HFF-Myc (cell line): ENCODE results near the gene STX8.
"Not testable (repeated sequence)": the region's sequence is repeated elsewhere in the genome, so short reads cannot be mapped to it uniquely, and the experiment has no call there.

ENCODE experiments used
- DNase-seq: peaks from one replicate; pipeline ENCODE4 v3.0.0-alpha.2; 2011; ENCODE audit warnings: low read depth; ENCODE audit errors: extremely low read depth
- H3K4me3 ChIP-seq: replicated peaks from 2 replicates; pipeline ENCODE4 v1.5.1; 2011; ENCODE audit warnings: low read depth, mild to moderate bottlenecking, control low read depth, low read length
- CTCF ChIP-seq: IDR thresholded peaks from 2 replicates; pipeline ENCODE4 v1.5.1; 2012; ENCODE audit warnings: mild to moderate bottlenecking, low read depth, low read length, control low read depth; ENCODE audit errors: missing control alignments

The STX8 gene

DNA sequence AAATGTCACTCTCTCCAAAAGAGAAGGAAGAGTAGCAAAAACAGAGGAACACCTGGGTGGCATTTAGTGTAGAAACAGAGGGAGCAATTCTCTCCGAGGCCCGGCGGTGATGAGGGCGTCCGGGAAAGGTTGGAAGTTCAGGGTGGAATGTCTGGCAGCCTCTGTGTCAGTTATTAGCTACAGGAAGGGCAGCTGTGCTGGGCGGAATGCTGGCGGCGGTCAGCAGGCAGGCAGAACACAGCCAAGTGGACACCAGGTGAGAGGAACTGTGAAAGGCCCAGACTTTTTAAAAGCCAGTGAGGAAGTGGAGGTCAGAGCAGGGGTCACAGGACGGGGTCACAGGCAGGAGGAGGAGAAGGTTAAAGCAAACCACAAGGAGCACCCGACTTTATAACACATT lies 316.2 kb downstream of the STX8 start:
- H3K4me3 ChIP-seq, result no peak overlapping the region
- no peak for TF ChIP-seq CTCF
- no peak for DNase-seq

DNA sequence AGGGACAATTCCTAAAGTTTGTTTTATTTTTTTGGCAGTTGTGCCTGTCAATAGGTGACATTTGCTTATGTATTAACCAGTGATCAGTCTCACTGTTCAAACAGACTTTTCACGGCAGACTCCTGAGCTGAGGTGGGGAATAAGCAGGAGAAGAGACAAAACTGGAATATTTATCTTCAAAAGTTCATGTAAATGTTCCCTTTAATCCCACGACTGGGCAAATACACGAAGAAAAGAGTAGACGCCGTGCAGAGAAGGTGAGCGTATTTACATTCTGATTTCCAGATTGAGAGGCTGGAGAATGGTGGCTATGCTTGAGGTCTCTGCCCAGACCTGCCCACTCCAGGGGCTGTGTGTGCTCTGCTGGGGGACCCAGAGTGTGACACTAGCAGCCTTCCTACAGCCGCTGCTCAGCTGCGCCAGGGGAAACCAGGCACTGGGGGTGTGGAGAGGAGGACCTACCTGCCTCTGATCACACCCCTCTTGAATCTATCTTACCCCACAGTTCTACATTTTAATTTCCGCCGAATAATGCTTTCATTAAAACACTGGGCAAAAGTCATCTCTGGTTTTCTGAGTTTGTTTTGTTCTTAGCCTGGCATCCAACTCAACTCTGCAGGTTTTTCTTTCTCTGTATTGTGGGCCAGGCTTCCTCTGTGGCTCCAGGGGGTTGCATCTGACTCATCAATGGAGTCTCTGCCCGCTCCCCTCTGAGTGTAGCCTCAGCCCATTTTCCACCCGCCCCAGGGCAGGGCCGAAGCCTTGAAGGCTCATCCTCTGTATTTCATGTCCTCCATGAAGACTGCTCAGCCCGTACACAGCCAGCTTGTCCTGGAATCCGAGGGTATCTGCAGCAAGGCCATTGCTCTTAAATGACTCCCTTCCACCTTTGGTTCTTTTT lies 317.3 kb downstream of the STX8 start:
- no peak for DNase-seq
- H3K4me3 ChIP-seq, result no peak overlapping the region
- TF ChIP-seq CTCF, result no peak

GRCh38 chr17:9257630-9257965 lies 318.0 kb downstream of the STX8 start:
- H3K4me3 ChIP-seq, DNase-seq: not testable (repeated sequence)

GRCh38 chr17:9256751-9257629 lies 318.6 kb downstream of the STX8 start:
- no peak overlapping the region for H3K4me3 ChIP-seq
- no peak for DNase-seq
- TF ChIP-seq CTCF, result no peak

DNA sequence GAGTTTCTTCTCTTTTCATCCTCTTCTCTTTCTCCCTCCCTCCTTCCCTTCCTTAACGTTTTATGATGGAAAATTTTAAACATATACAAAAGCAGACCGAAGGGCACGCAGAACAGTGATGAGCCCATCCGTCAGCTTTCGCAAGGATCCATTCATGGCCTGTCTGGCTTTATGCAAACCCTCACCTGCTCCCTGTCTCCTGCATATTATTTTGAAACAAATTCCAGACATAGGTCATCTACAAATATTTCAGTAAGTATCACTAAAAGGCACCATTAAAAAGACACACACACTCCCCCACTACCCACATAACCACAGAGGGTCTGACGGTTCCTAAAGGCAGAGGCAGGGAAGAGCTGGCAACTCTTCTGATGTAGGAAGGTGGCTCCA lies 319.3 kb downstream of the STX8 start:
- DNase-seq, result no peak
- no peak overlapping the region for H3K4me3 ChIP-seq
- TF ChIP-seq CTCF, result no peak

GRCh38 chr17:9255833-9256232 lies 319.8 kb downstream of the STX8 start:
- DNase-seq, result no peak
- no peak for TF ChIP-seq CTCF
- H3K4me3 ChIP-seq, result no peak overlapping the region

- TF ChIP-seq CTCF, result no peak
Measured at GRCh38 chr17:9254841-9255240, 320.8 kb downstream of the STX8 start.

More at GRCh38 chr17:9254841-9255240, 320.8 kb downstream of the STX8 start:
- no peak overlapping the region for H3K4me3 ChIP-seq
- no peak for DNase-seq
